NCI-H128 (cell line): ENCODE measurements around the gene IMPA2.

Experiments used
- DNase-seq: peaks from one replicate; lab custom pipeline; 2025; ENCODE audit not compliant: unreplicated experiment; lab: John Stamatoyannopoulos, UW

Gene IMPA2

GRCh38 chr18:12008181-12008767 is 27.0 kb downstream of the IMPA2 start:
- no peak for DNase-seq

- DNase-seq, result no peak
Measured at GRCh38 chr18:12008842-12009580, 27.7 kb downstream of the IMPA2 start.

DNA sequence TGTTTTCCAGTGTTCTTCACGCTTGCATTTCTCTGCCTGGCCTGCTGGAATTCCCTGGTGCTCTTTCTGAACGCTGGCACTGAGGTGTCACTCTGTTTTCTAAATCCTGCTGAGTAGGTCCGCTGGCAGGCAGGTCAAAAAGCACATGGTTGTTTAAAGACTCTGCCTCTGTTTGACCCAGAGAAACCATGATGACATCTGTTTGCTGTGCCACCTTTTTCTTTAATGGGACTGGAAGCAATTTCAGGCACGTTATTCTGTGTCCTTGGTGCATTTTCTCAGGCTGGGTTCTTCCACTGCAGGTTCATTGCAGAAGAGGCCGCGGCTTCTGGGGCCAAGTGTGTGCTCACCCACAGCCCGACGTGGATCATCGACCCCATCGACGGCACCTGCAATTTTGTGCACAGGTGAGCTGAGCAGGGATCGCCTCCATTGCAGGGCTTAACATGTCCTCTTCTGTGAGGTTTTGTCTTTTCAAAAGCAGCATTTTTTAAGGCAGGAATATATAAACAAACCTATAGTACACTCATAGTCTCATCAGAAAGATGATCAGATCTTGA is 28.4 kb downstream of the IMPA2 start:
- no peak for DNase-seq

DNA sequence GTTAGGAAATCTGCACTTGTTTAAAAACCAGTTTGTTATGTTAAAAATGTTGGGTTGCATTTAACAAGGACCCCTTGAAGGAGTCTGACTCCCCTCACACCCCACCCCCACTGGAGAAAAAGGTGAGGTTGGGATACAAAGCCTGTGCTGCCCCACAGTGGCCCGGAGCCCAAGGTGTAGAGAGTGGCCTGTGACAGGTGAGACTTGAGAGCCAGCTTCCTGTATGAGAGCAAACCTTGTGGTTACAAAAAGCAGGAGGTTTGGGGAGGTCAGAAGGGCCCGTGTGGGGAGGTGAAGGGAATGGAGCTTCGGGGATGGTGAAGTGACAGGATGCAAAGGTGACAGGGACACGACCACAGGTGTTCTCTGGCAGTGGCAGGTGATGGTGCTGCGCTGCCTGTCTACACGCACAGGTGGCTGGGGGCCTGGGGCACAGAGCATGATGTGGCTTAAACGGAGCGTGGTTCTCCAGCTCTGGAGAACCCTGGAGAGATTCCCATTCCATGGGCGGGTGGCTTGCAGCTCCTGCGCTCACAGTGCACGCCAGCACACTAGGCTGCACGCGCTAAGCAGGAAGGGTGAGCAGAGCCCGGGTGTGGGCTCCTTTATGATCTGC is 29.0 kb downstream of the IMPA2 start:
- DNase-seq, result no peak

DNA sequence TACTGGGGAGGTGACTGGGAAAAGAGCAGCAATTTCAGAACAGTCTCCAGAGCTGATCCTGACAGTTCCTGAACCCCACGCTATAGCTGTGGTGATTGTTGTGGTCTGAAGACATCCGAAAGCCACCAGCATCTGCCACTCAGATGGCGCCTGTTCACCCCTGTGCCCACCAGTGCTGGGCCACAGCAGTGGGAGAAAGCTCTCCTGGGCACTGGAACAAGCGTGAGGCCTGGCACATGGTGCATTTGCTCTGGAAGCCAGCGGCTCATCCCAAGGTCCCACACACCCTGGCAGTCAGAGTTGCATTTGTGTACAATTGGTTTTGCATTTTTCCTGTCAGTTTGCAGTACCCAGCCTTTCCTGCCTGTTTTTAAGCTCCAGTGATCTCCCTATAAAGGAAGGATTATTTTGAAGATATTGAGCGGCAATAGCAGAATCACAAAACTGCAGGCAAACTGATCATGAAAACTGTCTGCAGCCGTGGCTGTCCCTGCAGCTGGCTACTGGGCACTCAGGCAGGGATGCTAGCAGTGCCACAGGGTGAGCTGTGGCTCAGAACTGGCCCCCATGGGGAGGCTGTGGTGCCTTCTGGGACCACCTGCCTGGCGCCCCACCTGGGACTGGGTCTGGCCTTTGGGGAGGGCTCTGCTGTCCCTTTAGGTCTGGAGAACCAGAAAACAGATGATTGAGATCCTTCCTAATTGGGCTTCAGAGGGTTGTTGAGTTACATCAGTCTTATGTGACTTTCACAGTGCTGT is 30.1 kb downstream of the IMPA2 start:
- DNase-seq, result no peak

- no peak for DNase-seq
Measured at GRCh38 chr18:12011957-12012549, 30.7 kb downstream of the IMPA2 start.

GRCh38 chr18:12012697-12013096 is 31.4 kb downstream of the IMPA2 start:
- DNase-seq, result no peak

DNA sequence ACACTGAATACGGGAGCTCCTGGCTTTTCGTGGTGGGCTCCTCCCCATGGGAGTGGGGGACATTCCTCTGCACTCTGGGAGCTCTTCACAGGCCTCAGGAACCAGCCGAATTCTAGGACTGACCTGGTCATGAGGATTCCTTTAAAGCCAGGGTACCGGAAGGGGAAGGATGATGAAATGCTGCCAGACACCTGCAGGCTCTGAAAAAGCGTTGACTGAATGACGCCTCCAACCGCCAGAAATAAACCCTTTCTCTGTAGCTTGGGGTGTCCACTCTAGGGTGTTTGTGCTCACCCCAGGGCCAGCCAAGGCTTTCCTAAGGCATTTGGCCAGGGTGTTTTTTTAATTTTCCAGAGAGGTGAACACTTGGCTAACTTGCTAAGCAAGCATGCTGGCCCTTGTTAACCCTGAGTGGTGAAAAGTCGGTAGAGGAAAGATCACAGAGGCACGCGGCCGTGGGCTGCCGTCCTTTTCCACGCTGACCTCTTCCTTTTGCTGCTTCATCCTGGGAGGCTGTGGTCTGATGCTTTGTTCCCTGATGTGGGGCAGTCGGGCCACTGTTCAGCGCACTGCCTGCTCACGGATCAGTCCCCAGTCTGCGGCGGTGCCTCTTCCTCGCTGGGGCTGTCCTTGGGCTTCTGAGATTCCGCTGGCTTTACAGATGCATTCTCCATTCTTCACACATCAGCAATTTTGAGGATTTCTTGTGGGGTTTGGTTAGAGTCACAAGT is 32.0 kb downstream of the IMPA2 start:
- no peak for DNase-seq

- no peak for DNase-seq
Measured at GRCh38 chr18:12014086-12014485, 32.8 kb downstream of the IMPA2 start.

DNA sequence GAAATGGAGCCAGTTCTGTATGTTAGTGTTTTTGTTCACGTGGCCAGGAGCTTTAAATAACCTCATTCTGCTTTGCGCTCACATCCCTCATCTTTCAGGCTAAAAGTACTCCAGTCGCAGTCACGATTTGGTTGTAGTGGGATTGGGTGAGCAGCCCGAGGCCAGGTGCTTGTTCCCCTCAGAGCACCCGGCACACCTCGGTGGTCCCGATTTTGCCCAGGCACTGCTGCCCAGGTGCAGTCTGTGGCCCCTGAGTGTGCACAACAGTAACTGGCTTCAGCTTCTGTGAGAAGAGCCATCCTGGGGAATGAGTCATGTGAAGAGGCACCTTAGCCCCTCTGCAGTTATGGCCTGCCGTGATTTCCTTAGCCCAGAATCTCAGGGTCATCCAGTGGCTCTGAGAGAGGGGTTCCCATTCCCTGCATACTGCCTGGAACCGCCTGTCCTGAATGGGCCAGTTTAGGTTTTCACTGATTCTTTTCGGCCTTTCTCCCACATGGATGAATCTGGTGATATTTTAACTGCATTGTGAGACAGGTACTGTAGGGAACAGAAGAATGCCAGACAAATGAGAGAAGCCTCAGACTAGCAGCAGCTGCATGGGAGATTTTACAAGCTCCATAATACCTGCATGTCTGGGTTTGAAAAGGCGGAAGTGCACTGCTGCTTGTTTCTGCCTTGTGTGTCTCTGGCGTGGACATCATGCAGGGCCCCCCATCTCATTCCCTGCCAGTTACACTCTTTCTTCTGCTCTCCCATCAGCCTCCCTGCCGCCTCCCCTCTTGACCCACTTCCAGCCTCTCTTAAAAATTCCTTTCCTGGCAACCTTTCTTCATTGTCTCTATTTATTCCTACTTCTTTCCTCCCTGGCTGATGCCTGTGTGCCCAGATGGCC is 33.5 kb downstream of the IMPA2 start:
- no peak for DNase-seq

GRCh38 chr18:12015416-12016062 is 34.2 kb downstream of the IMPA2 start:
- no peak for DNase-seq

- DNase-seq, result no peak
Measured at GRCh38 chr18:12017081-12017480, 35.8 kb downstream of the IMPA2 start.

DNA sequence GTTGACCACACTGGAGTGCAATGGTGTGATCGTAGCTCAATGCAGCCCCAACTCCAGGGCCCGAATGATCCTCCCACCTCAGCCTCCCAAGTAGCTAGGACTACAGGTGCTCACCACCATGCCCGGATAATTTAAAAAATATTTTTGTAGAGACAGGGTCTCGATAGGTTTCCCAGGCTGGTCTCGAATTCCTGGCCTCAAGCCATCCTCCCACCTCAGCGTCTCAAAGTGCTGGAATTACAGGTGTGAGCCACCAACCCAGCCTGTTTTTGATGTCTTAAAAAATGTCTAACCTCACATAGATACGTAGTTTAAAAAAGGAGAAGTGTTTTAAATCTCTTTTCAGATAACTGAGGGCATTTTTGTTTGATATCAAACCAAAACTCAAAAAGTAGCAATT is 37.6 kb downstream of the IMPA2 start:
- no peak for DNase-seq

- DNase-seq, result no peak
Measured at GRCh38 chr18:12021077-12021476, 39.8 kb downstream of the IMPA2 start.

DNA sequence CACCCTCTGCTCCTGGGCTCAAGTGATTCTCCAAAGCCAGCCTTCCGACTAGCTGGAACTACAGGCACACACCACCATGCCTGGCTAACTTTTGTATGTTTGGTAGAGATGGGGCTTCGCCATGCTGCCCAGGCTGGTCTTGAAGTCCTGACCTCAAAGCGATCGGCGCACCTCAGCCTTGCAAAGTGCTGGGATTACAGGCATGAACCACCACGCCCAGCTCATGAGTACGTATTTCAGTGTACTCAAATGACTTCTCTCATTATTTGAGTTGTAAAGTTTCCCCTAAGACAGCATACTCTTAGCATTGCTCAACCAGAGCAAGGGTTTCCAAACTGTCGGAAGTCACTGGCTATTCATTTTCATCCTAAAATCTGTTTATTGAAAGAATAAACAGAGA is 40.3 kb downstream of the IMPA2 start:
- no peak for DNase-seq

- DNase-seq, result no peak
Measured at GRCh38 chr18:12023375-12023774, 42.1 kb downstream of the IMPA2 start.

DNA sequence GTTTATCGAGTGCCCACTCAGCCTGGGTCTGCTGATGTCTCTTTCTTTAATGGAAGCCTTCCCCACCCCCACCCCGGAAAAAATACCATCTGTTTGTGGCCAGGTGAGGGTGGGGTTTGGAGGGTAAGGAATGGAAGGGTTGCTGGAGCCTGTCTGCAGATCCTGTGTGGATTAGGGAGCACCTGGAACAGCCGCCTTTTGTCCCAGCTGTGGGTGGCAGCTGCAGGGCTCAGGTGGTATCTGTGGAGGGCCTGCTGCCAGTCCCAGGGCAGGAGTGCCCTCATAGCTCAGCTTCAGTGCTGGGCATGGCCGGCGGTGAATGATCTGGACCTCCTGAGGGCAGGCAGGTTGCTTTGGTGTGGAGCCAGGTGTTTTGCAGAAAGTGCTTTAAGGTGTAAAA is 45.3 kb downstream of the IMPA2 start:
- DNase-seq, result no peak

DNA sequence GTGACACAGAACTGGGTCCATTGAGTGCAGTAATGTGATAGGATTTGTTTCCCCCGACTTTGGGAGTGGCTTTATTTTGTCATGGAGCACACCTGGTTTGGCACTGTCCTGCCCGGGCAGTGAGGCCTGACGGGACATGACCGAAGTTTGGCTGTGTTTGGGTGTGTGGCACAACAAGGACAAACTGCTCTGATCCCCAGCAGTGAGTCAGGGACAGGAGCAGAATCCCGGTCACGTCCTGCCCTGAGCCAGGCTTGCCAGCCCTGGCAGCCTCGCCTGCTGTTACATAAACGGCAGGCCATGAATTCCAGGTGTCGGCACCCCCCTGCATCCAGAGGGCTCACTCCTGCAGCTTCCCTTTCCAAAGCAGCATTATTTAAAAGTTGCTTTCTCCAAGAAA is 45.7 kb downstream of the IMPA2 start:
- DNase-seq, result no peak

DNA sequence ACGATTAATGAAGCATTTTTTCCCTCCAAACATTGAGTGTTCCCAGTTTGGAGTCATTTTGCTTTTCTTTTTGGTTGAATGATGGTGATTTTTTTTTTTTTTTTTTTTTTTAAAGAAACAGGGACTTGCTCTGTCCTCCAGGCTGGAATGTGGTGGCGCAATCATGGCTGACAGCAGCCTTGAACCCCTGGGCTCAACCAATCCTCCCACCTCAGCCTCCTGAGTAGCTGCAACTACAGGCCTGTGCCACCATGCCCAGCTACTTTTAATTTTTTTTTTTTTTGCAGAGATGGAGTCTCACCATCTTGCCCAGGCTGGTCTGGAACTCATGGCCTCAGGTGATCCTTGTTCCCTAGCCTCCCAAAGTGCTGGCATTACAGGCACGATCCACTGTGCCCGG is 46.2 kb downstream of the IMPA2 start:
- DNase-seq, result no peak
